HTR-8/SVneo (cell line): ENCODE results near the gene PSMA8.
"Not testable (repeated sequence)": the region's sequence is repeated elsewhere in the genome, so short reads cannot be mapped to it uniquely, and the experiment has no call there.

Experiments used
- DNase-seq: peaks from one replicate; pipeline ENCODE4 v3.0.0; 2011; ENCODE audit warnings: low spot score, mixed read lengths; ENCODE audit not compliant: insufficient read length
- FAIRE-seq: peaks from 2 replicates; lab custom pipeline; 2011; peaks lifted over from hg19 to GRCh38; lab: Jason Lieb, UNC

PSMA8 gene

GRCh38 chr18:26167592-26167991 is 33.9 kb downstream of the PSMA8 start:
- not testable (repeated sequence) for FAIRE-seq, DNase-seq

- FAIRE-seq (no peak), DNase-seq (no peak)
Observed at GRCh38 chr18:26175481-26175880, 41.8 kb downstream of the PSMA8 start.

GRCh38 chr18:26176134-26176533 is 42.5 kb downstream of the PSMA8 start:
- FAIRE-seq: no peak
- no peak for DNase-seq

GRCh38 chr18:26181343-26181826 is 47.7 kb downstream of the PSMA8 start:
- DNase-seq (no peak), FAIRE-seq (no peak)

GRCh38 chr18:26183395-26184112 is 49.9 kb downstream of the PSMA8 start:
- FAIRE-seq: no peak

GRCh38 chr18:26185267-26185666 is 51.6 kb downstream of the PSMA8 start:
- peak; percentile 10 for DNase-seq
- no peak for FAIRE-seq

More at GRCh38 chr18:26183395-26184112, 49.9 kb downstream of the PSMA8 start:
- no peak for DNase-seq

GRCh38 chr18:26190506-26190905 is 56.8 kb downstream of the PSMA8 start:
- no peak for FAIRE-seq

GRCh38 chr18:26192233-26192632 is 58.6 kb downstream of the PSMA8 start:
- FAIRE-seq (no peak), DNase-seq (no peak)

More at GRCh38 chr18:26190506-26190905, 56.8 kb downstream of the PSMA8 start:
- no peak for DNase-seq

GRCh38 chr18:26196605-26197004 is 62.9 kb downstream of the PSMA8 start:
- DNase-seq (no peak), FAIRE-seq (no peak)

DNA sequence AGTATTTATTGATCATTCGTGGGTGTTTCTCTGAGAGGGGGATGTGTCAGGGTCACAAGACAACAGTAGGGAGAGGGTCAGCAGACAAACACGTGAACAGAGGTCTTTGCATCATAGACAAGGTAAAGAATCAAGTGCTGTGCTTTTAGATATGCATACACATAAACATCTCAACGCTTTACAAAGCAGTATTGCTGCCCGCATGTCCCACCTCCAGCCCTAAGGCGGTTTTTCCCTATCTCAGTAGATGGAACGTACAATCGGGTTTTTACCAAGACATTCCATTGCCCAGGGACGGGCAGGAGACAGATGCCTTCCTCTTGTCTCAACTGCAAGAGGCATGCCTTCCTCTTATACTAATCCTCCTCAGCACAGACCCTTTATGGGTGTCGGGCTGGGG is 68.3 kb downstream of the PSMA8 start:
- not testable (repeated sequence) for DNase-seq, FAIRE-seq

- no peak for DNase-seq
- no peak for FAIRE-seq
Observed at GRCh38 chr18:26205318-26205717, 71.6 kb downstream of the PSMA8 start.

DNA sequence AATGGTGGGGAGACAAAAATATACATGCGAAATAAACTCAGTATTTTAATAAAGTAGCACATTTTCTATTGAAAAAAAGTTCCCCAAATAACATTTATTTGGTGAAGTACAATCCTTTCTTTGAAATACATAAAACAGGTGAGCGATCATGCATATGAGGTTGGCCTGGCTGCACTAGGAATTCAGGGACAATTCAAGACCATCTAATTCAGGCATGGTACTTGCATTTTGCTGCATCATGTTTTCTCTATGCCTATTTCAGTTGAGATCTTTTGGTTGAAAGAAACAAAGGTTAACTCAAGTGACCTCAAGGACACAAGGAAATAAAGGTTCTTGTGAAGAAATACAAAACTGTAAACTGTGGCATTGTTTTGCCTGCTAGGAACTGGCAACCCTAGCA is 72.8 kb downstream of the PSMA8 start:
- DNase-seq (no peak), FAIRE-seq (no peak)

DNA sequence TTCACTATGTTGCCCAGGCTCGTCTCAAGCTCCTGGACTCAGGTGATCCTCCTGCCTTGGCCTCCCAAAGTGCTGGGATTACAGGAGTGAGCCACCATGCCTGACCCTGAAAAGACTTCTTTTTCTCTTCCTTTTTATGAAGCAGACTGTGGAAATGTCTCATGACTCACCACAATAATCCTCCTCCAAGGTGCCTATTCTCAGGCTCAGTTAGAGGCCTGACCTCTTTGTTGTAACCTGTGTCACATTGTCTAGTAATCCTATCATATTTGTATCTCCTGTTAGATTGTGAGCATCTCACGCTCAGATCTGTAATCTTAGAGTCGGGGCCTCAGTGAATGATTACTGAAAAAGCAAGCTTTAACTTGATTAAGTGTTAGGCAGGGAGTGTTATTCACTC is 74.3 kb downstream of the PSMA8 start:
- no peak for DNase-seq
- no peak for FAIRE-seq

DNA sequence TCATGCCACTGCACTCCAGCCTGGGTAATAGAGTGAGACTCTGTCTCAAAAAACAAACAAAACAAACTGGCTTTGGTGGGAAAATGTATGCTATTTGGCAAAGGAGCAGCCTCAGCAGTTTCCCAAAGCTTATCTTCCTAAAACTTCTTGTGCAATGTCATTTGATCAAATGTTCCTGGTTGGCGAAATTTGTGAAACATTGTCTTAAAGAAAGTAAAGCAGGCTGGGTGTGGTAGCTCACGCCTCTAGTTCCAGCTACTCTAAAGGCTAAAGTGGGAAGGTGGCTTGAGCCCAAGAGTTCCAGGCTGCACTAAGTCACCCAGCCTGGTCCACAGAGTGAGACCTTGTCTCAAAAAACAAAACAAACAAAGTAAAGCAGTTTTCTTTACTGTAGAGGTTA is 75.3 kb downstream of the PSMA8 start:
- DNase-seq (no peak), FAIRE-seq (no peak)

DNA sequence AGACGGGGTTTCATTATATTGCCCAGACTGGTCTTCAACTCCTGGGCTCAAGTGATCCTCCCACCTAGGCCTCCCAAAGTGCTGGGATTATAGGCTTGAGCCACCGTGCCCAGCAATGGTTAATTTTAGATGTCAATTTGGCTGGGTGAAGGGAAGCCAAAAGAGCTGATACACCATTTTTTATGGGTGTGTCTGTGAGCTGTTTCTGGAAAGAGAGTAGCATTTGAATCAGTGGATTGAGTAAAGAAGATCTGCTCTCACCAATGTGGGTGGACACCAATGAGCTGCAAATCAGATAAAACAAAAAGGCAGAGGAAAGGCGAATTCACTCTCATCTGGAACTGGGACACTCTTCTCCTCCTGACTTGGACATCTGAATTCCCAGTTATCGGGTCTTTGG is 76.5 kb downstream of the PSMA8 start:
- FAIRE-seq (no peak), DNase-seq (no peak)

DNA sequence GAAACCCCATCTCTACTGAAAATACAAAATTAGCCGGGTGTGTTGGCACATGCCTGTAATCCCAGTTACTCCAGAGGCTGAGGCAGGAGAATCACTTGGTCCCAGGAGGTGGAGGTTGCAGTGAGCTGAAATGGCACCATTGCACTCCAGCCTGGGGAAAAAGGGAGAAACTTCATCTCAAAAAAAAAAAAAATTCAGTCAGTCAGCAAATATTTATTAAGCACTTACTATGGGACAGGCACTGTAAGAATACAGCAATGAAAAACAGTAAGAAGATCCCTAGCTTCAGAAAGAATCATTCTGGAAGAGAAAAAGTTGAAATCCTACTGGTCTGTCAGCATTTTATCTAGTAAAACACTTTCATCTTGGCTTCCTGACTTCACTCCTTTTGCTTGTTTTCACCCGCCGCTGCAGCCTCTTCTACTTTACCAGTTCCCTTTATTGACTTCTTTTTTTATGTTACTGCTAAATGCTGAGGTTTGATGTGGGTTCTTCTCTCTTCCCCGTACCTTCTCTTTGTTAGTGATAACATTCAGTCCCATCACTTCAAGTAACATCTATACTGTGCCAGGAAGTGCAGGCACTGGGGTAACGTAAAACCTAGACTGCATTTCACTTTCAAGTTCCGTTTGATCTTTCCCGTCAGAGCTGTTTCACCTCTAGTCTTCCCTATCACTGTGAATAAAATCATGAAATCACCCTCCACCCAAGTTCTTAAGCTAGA is 81.7 kb downstream of the PSMA8 start:
- DNase-seq (no peak), FAIRE-seq (no peak)

GRCh38 chr18:26225022-26225693 is 91.5 kb downstream of the PSMA8 start:
- FAIRE-seq: no peak
- no peak for DNase-seq

DNA sequence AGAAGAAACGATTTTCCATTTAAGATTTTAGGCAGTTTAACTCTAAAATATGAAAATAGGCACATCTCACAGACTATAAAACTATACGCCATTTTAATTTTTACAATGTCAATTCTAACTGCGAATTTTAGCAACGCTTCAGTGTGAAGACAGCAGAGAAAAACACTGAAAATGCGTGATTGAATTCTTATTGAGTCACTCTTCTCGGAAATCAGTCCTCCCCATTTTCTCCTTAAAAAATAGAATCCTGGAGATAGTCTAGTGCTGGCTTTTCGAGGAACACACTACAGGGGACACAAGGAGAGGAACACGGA is 92.2 kb downstream of the PSMA8 start:
- FAIRE-seq (no peak), DNase-seq (no peak)

DNA sequence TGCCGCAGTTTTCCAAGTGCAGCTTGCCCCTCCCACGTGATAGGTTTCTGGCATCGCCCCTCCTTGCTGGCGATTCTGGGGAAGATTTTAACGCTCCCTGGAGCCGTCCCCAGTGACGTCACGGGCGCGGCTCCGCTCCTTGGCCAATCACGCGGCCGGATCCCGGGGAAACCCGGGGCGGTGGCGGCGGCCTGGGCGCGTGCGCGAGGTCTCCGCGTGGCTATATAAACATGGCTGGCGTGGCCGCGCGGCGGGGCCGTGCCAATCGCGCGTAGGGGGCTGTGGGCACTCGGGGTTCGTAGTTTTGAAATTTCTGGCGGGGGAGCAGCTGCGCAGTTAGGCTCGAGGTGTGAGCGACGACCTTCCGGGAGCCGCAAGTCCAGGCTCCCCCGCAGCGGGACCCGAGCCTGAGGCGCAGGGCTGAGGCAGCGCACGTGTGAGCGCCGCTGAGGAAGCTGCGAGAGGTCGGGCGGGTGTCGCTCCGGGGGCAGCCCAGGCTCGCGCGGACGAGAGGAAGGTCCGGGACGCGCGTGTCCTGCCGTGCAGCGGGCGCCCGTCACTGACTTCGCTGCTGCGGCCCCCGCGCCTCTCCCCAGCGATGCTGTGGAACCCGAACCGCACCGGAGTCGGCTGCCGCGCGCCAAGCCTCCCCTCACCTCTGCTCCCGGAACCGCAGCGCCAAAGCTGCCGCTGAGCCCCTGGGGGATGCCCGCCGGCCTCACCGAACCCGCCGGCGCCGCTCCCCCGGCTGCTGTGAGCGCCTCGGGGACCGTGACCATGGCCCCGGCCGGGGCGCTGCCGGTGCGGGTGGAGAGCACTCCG is 92.8 kb downstream of the PSMA8 start, which contains the start of gene TAF4B:
TAF4B (plus strand) TSS at position 217 of the 822 bp plus-strand sequence; CDS start at position 706, 489 bp downstream.
- FAIRE-seq (peak; percentile 80), DNase-seq (peak; percentile 87)

DNA sequence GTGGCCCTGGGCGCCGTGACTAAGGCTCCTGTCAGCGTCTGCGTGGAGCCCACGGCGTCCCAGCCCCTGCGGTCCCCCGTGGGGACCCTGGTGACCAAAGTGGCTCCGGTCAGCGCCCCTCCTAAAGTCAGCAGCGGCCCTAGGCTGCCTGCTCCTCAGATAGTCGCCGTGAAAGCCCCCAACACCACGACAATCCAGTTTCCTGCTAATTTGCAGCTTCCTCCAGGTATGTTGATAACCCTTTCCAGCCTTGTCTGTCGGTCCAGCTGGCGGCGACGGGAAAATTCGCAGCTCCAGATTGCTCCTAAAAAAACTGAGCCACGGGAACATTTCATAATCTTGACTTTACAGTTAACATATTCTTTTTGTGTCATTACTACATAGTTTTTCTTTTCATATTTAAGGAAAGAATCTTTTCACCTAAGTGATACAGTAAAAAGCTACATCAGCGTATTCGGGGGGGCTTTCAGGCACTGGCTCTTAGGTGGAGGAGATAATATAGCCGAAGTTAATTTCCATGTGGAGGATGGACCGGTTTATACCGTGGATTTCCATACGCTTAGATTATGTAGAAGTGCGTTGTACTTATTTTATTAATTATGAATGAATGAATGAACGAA is 93.5 kb downstream of the PSMA8 start:
- FAIRE-seq (no peak), DNase-seq (peak; percentile 5)
